IMR-90 (cell line): ENCODE data around the gene RFX1. TPM values are rescaled to one million over a fixed set of nuclear protein-coding genes. Genes with fewer than 3 reads are reported as not detected.

ENCODE experiments used
- ATAC-seq: fragments of 200-7000 bp; cut with Tn5 transposase; 2 replicates; pipeline ENCODE4 v1.9.1; 2020; ENCODE audit warnings: low read depth, mild to moderate bottlenecking, moderate library complexity
- BruUV-seq: library from RNA; stranded (reverse); fragments of 400-500 nt; replicated peaks from 2 replicates; lab custom pipeline; 2021; lab: Mats Ljungman, UMichigan
- CTCF ChIA-PET: fragments of 300-600 bp; formaldehyde crosslinking; extraction: SDS; loops from one replicate; lab custom pipeline; 2021; ENCODE audit warnings: antibody characterized with exemption; lab: Yijun Ruan, JAX
- POLR2A ChIA-PET: fragments of 300-600 bp; sonication (Branson Sonifier 250); formaldehyde crosslinking; loops from one replicate; lab custom pipeline; 2022; ENCODE audit warnings: antibody characterized with exemption; ENCODE audit not compliant: unreplicated experiment; lab: Charles Lee
- DNase-seq: peaks from one replicate; pipeline ENCODE4 v3.0.0; 2013
- H2AFZ ChIP-seq: replicated peaks from 2 replicates; pipeline ENCODE3; 2013; ENCODE audit warnings: low read length, mild to moderate bottlenecking; ENCODE audit not compliant: poor library complexity
- H2AK5ac ChIP-seq: 2 replicates; pipeline ENCODE4 v1.6.1; 2013; ENCODE audit warnings: low read depth, low read length, inconsistent platforms
- H2AK9ac ChIP-seq: replicated peaks from 2 replicates; pipeline ENCODE3; 2013; ENCODE audit warnings: mild to moderate bottlenecking, low read depth, low read length, moderate library complexity; ENCODE audit not compliant: poor library complexity
- H2BK120ac ChIP-seq: 2 replicates; pipeline ENCODE4 v1.6.1; 2013; ENCODE audit warnings: low read depth, low read length, inconsistent platforms
- H2BK15ac ChIP-seq: 3 replicates; pipeline ENCODE4 v1.6.1; 2013; ENCODE audit warnings: low read depth, low read length, inconsistent platforms
- H2BK20ac ChIP-seq: 2 replicates; pipeline ENCODE4 v1.6.1; 2013; ENCODE audit warnings: low read depth, mild to moderate bottlenecking, inconsistent platforms, low read length, moderate library complexity
- H2BK5ac ChIP-seq: 2 replicates; pipeline ENCODE4 v1.6.1; 2013; ENCODE audit warnings: mild to moderate bottlenecking, low read depth, low read length, inconsistent platforms; ENCODE audit not compliant: poor library complexity, severe bottlenecking
- H3K14ac ChIP-seq: replicated peaks from 2 replicates; pipeline ENCODE4 v1.6.1; 2013; ENCODE audit warnings: low read depth, low read length, inconsistent platforms
- H3K18ac ChIP-seq: 2 replicates; pipeline ENCODE4 v1.6.1; 2013; ENCODE audit warnings: low read depth, low read length, control low read depth
- H3K23ac ChIP-seq: 2 replicates; pipeline ENCODE4 v1.6.1; 2013; ENCODE audit warnings: low read depth, low read length, inconsistent platforms
- H3K27ac ChIP-seq: 2 replicates; pipeline ENCODE4 v1.5.1; 2013; ENCODE audit warnings: mild to moderate bottlenecking, control low read depth, low read length; ENCODE audit not compliant: insufficient read depth
- H3K27me3 ChIP-seq: 2 replicates; pipeline ENCODE4 v1.6.1; 2013; ENCODE audit warnings: low read length; ENCODE audit not compliant: control insufficient read depth, insufficient read depth
- H3K36me3 ChIP-seq: 2 replicates; pipeline ENCODE4 v1.6.1; 2013; ENCODE audit warnings: low read length, mixed read lengths; ENCODE audit not compliant: control insufficient read depth, insufficient read depth
- H3K4ac ChIP-seq: 2 replicates; pipeline ENCODE4 v1.6.1; 2013; ENCODE audit warnings: low read depth, low read length, inconsistent platforms
- H3K4me1 ChIP-seq: 2 replicates; pipeline ENCODE4 v1.6.1; 2013; ENCODE audit warnings: low read length, mixed read lengths; ENCODE audit not compliant: control insufficient read depth, insufficient read depth
- H3K4me2 ChIP-seq: 2 replicates; pipeline ENCODE4 v1.6.1; 2013; ENCODE audit warnings: low read depth, mild to moderate bottlenecking, control low read depth, low read length, moderate library complexity
- H3K4me3 ChIP-seq: 2 replicates; pipeline ENCODE4 v1.5.1; 2013; ENCODE audit warnings: low read depth, mild to moderate bottlenecking, control low read depth, low read length, moderate library complexity; ENCODE audit not compliant: insufficient read depth
- H3K56ac ChIP-seq: 2 replicates; pipeline ENCODE4 v1.6.1; 2013; ENCODE audit warnings: low read length, inconsistent platforms; ENCODE audit not compliant: insufficient read depth; ENCODE audit errors: extremely low read depth
- H3K79me1 ChIP-seq, 2 experiments: 2 replicates each; pipeline ENCODE4 v1.6.1; 2013; ENCODE audit warnings: low read length in 2 of 2, inconsistent platforms in 1 of 2, low read depth in 1 of 2
- H3K9ac ChIP-seq: 2 replicates; pipeline ENCODE4 v1.6.1; 2013; ENCODE audit warnings: low read depth, low read length, control low read depth
- H3K9me1 ChIP-seq: 2 replicates; pipeline ENCODE4 v1.6.1; 2013; ENCODE audit warnings: low read length, inconsistent platforms; ENCODE audit not compliant: insufficient read depth
- H3K9me3 ChIP-seq: 2 replicates; pipeline ENCODE4 v1.6.1; 2013; ENCODE audit warnings: low read length; ENCODE audit not compliant: control insufficient read depth, insufficient read depth
- H4K20me1 ChIP-seq: 2 replicates; pipeline ENCODE4 v1.6.1; 2013; ENCODE audit warnings: low read length, inconsistent platforms; ENCODE audit not compliant: insufficient read depth
- H4K5ac ChIP-seq: 2 replicates; pipeline ENCODE4 v1.6.1; 2013; ENCODE audit warnings: mild to moderate bottlenecking, low read depth, low read length, control low read depth
- H4K8ac ChIP-seq, 2 experiments: 2 replicates each; pipeline ENCODE4 v1.6.1; 2013; ENCODE audit warnings: low read depth in 2 of 2, low read length in 2 of 2, control low read depth in 1 of 2, inconsistent platforms in 1 of 2
- H4K91ac ChIP-seq: 2 replicates; pipeline ENCODE4 v1.6.1; 2013; ENCODE audit warnings: low read depth, low read length, inconsistent platforms; ENCODE audit not compliant: insufficient read depth
- FOS ChIP-seq: fragments of 150-350 bp; IDR thresholded peaks from 2 replicates; pipeline ENCODE4 v1.6.1; 2016; ENCODE audit warnings: low read depth, low read length
- WGBS, 2 experiments: methylation state at CpG; one replicate each; pipeline versions ENCODE4 v1.1.5 to v1.1.7; 2013; ENCODE audit warnings: missing lambda C conversion rate in 2 of 2; ENCODE audit not compliant: insufficient read length in 1 of 2; ENCODE audit errors: extremely low coverage in 2 of 2; 5-methylcytosine and 5-hydroxymethylcytosine counted together
- dilution Hi-C: fragments of 300-500 bp; cut with HindIII; formaldehyde crosslinking; loops from one replicate; pipeline ENCODE4 v1.14.3; 2018; ENCODE audit warnings: low sequenced_read_pairs; ENCODE audit not compliant: unreplicated experiment
- in situ Hi-C: fragments of 300-500 bp; cut with MboI; formaldehyde crosslinking; loops from 3 replicates; pipeline ENCODE4 v1.14.3; 2019; ENCODE audit warnings: low sequenced_read_pairs, inconsistent platforms, mixed read lengths
- intact Hi-C: fragments of 100-400 bp; cut with micrococcal nuclease; formaldehyde crosslinking; loops from 2 replicates; pipeline ENCODE4 v1.10.0; 2022
- polyA plus RNA-seq, 3 experiments: library from polyadenylated mRNA; depleted of rRNA; stranded (reverse); fragments of >200 nt; gene quantifications; 2 replicates each; pipeline ENCODE4 v1.2.3, GENCODE V29; 2012; ENCODE audit warnings: low replicate concordance in 1 of 3
- total RNA-seq: library from RNA; depleted of rRNA; stranded (reverse); fragments of >200 nt; gene quantifications from 2 replicates; pipeline ENCODE4 v1.2.3, GENCODE V29; 2012

Gene RFX1
- total and polyA plus RNA-seq, 2 of the 4 experiments (the other 2 are of a cell fraction), result 0.36 to 3.1 TPM

- Histone ChIP-seq H4K20me1 (peaks cover 5% of the 10 kb centered on the region; the same call in 1 of the 2 replicates), H3K56ac (no peak overlapping the region), H4K5ac (no peak overlapping the region), H2BK120ac (no peak overlapping the region), H3K18ac (no peak overlapping the region), H2AFZ (no peak overlapping the region), H2BK15ac (no peak overlapping the region), H3K23ac (no peak overlapping the region), H2BK5ac (no peak overlapping the region), H3K4me3 (no peak overlapping the region), H3K14ac (no peak overlapping the region), H3K9ac (no peak overlapping the region), H4K8ac (no peak overlapping the region), H3K36me3 (peaks cover 5% of the 10 kb centered on the region), H2AK9ac (no peak overlapping the region), H3K9me1 (no peaks in the 10 kb centered on the region), H3K9me3 (peaks cover 10% of the 10 kb centered on the region), H3K27me3 (no peaks in the 10 kb centered on the region), H3K4me1 (no peaks in the 10 kb centered on the region), H2AK5ac (no peak overlapping the region), H3K4me2 (no peak overlapping the region), H2BK20ac (no peak overlapping the region), H4K91ac (no peak overlapping the region), H3K27ac (no peak overlapping the region), H3K79me1 (peaks cover 19 to 59% of the 10 kb centered on the region in 2 experiments), H3K4ac (no peak overlapping the region)
- 100% methylated on average over 1 of the region's 1 CpG; no CpG with 5 or more reads in 1 of the 2 experiments for WGBS, 2 experiments
- DNase-seq, result no peak
- dilution Hi-C loops (no loop called here), in situ Hi-C loops (no loop called here), intact Hi-C loops (no loop called here)
- BruUV-seq, result no TSS peak
- ChIA-PET CTCF (no interaction called here), POLR2A (no interaction called here)
- no peak for ATAC-seq
- TF ChIP-seq FOS, result no peak
Observed at GRCh38 chr19:13998426-13998825, 7.7 kb downstream of the RFX1 start.
